HUES64 (cell line): ENCODE data around the gene ASS1.

ENCODE experiments used
- H3K27ac ChIP-seq: 2 replicates; pipeline ENCODE4 v1.7.0; 2013; ENCODE audit warnings: low read depth, low read length, inconsistent platforms
- H3K27me3 ChIP-seq: 2 replicates; pipeline ENCODE4 v1.6.1; 2013; ENCODE audit warnings: mild to moderate bottlenecking, low read length; ENCODE audit not compliant: insufficient read depth
- H3K36me3 ChIP-seq: 2 replicates; pipeline ENCODE4 v1.6.1; 2013; ENCODE audit warnings: mild to moderate bottlenecking, low read length; ENCODE audit not compliant: insufficient read depth
- H3K4me1 ChIP-seq: 2 replicates; pipeline ENCODE4 v1.6.1; 2013; ENCODE audit warnings: mild to moderate bottlenecking, low read length, moderate library complexity; ENCODE audit not compliant: insufficient read depth
- H3K4me3 ChIP-seq: 2 replicates; pipeline ENCODE4 v1.5.1; 2013; ENCODE audit warnings: mild to moderate bottlenecking, low read length, moderate library complexity
- H3K9ac ChIP-seq: 2 replicates; pipeline ENCODE4 v1.6.1; 2013; ENCODE audit warnings: mild to moderate bottlenecking, low read depth, low read length
- H3K9me3 ChIP-seq: 2 replicates; pipeline ENCODE4 v1.6.1; 2013; ENCODE audit warnings: low read depth, low read length; ENCODE audit not compliant: insufficient read depth
- WGBS: fragments of 150-250, 120-280 bp; methylation state at CpG from one replicate; pipeline ENCODE4 v1.1.7; 2013; ENCODE audit warnings: missing lambda C conversion rate; 5-methylcytosine and 5-hydroxymethylcytosine counted together

ASS1 gene

DNA sequence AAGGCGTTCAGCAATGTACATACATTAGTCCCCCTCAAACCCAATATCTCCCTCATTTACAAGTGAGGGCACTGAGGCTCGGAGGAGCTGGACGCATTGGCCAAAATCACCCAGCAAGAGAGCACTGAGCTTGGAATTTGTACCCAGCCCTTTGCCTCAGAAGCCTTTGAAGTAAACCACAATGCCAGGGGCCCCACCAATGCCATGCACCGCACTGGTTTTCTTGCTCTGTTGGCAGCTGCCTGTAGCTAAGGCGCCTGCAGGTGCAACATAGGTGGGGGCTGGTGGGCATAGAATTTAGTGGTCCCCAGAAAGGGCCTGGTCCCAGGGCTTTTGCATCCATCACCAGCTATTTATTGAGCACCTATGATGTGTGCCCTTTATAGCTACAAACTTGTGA, 97.3 kb downstream of the ASS1 start:
- H3K9me3 ChIP-seq, result no peaks in the 10 kb centered on the region
- H3K36me3 ChIP-seq, result no peaks in the 10 kb centered on the region
- no peak overlapping the region for H3K27ac ChIP-seq
- peaks cover 11% of the 10 kb centered on the region; the same call in 1 of the 2 replicates for H3K4me1 ChIP-seq
- H3K27me3 ChIP-seq, result peaks cover 5% of the 10 kb centered on the region; the same call in 1 of the 2 replicates
- WGBS, result 86% methylated on average over 5 of the region's 5 CpGs
- H3K4me3 ChIP-seq, result no peak overlapping the region
- no peak overlapping the region for H3K9ac ChIP-seq

- Histone ChIP-seq H3K9ac (no peak overlapping the region), H3K9me3 (no peaks in the 10 kb centered on the region), H3K36me3 (no peaks in the 10 kb centered on the region), H3K4me3 (no peak overlapping the region), H3K27me3 (no peaks in the 10 kb centered on the region; the same call in 1 of the 2 replicates), H3K4me1 (peaks cover 11% of the 10 kb centered on the region; the same call in 1 of the 2 replicates), H3K27ac (no peak overlapping the region)
- WGBS, result 65% methylated on average over 7 of the region's 7 CpGs
These were observed 97.9 kb downstream of the ASS1 start for GRCh38 chr9:130542457-130543228.

DNA sequence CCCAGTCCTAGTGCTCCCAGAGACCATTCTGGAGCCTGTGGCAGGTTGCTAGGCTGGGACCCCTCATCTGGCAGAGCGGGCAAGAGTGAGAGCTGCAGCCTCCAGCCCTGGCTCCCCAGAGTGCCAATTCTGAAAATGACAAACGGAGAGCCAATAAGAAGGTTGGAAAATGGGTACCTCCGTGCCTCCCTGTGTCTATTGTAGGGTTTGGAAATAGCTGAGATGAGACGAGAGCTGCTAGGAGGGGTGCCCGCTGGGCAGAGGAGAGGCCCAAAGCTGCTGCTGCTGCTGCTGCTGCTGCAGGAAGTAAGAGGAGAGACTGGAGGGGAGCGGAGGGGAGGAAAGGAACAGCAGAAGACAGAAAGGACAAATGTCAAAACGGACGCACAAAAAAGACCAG, 98.6 kb downstream of the ASS1 start:
- peaks cover 11% of the 10 kb centered on the region; the same call in 1 of the 2 replicates for H3K4me1 ChIP-seq
- no peaks in the 10 kb centered on the region for H3K36me3 ChIP-seq
- no peak overlapping the region for H3K9ac ChIP-seq
- H3K9me3 ChIP-seq, result no peaks in the 10 kb centered on the region
- no peak overlapping the region for H3K27ac ChIP-seq
- H3K4me3 ChIP-seq, result no peak overlapping the region
- 75% methylated on average over 8 of the region's 8 CpGs for WGBS
- no peaks in the 10 kb centered on the region; the same call in 1 of the 2 replicates for H3K27me3 ChIP-seq

- H3K9ac ChIP-seq, result no peak overlapping the region
- H3K27me3 ChIP-seq, result no peaks in the 10 kb centered on the region; the same call in 1 of the 2 replicates
- WGBS, result 69% methylated on average over 6 of the region's 6 CpGs
- no peak overlapping the region for H3K27ac ChIP-seq
- H3K4me3 ChIP-seq, result no peak overlapping the region
- peaks cover 11% of the 10 kb centered on the region; the same call in 1 of the 2 replicates for H3K4me1 ChIP-seq
- no peaks in the 10 kb centered on the region for H3K36me3 ChIP-seq
- H3K9me3 ChIP-seq, result peaks cover 1% of the 10 kb centered on the region; the same call in 1 of the 2 replicates
These were observed 99.1 kb downstream of the ASS1 start for GRCh38 chr9:130543859-130544258.

DNA sequence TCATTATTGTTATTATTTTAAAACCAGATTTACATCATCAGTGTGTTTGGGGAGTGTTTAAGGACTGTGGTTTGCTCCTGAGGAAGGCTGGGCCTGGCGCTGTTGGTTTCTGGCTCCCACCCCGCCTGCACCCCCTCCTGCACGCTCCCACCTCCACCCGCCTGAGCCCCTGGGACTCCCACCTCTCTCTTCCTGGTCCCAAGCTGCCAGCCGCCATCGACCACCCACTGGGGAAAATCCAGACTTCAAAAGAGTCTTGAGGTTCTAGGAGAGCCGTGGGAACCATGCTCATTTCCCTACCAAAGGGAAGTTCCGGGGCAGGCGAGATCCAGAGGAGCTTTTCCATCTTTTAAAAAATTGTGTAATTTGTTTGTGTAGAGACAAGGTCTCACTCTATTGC, 99.6 kb downstream of the ASS1 start:
- WGBS, result 52% methylated on average over 9 of the region's 9 CpGs
- Histone ChIP-seq H3K27ac (no peak overlapping the region), H3K9ac (no peak overlapping the region), H3K27me3 (no peaks in the 10 kb centered on the region), H3K4me3 (no peak overlapping the region), H3K9me3 (peaks cover 6% of the 10 kb centered on the region), H3K36me3 (no peaks in the 10 kb centered on the region), H3K4me1 (peaks cover 11% of the 10 kb centered on the region; the same call in 1 of the 2 replicates)

GRCh38 chr9:130548103-130548502, 103.3 kb downstream of the ASS1 start:
- H3K9me3 ChIP-seq, result peaks cover 10% of the 10 kb centered on the region
- no peak overlapping the region for H3K4me3 ChIP-seq
- 0 out of 2 replicates have a peak, but pooled peaks cover 6% of the 10 kb centered on the region for H3K4me1 ChIP-seq
- no peak overlapping the region for H3K9ac ChIP-seq
- H3K27me3 ChIP-seq, result no peaks in the 10 kb centered on the region
- H3K27ac ChIP-seq, result no peak overlapping the region
- 94% methylated on average over 6 of the region's 6 CpGs for WGBS
- no peaks in the 10 kb centered on the region for H3K36me3 ChIP-seq

- H3K4me3 ChIP-seq, result no peak overlapping the region
- H3K4me1 ChIP-seq, result 0 out of 2 replicates have a peak, but pooled peaks cover under 1% of the 10 kb centered on the region
- H3K36me3 ChIP-seq, result no peaks in the 10 kb centered on the region
- 84% methylated on average over 5 of the region's 5 CpGs for WGBS
- H3K9me3 ChIP-seq, result peaks cover 10% of the 10 kb centered on the region
- H3K27me3 ChIP-seq, result no peaks in the 10 kb centered on the region
- H3K27ac ChIP-seq, result no peak overlapping the region
- no peak overlapping the region for H3K9ac ChIP-seq
These were observed 104.5 kb downstream of the ASS1 start for GRCh38 chr9:130549093-130549735.
